ENCODE data around the gene ZNF385B.

- TF ChIP-seq CTCF (IDR thresholded peaks at IDR 0.05) (no peak), POLR2A (IDR thresholded peaks at IDR 0.05) (no peak), POLR2AphosphoS5 (IDR thresholded peaks at IDR 0.05) (no peak)
Observed at GRCh38 chr2:179427065-179427464, 434.3 kb downstream of the ZNF385B start.
